Astrocyte (in vitro differentiated cells and primary cell): ENCODE measurements around the gene RASGRF1. TPM values are rescaled to one million over a fixed set of nuclear protein-coding genes. Genes with fewer than 3 reads are reported as not detected.

ENCODE experiments used
- DNase-seq: peaks from one replicate; pipeline ENCODE4 v3.0.0-alpha.2; 2010; ENCODE audit warnings: low read depth
- FAIRE-seq: peaks from 2 replicates; lab custom pipeline; 2011; peaks lifted over from hg19 to GRCh38; lab: Jason Lieb, UNC
- H2AFZ ChIP-seq: 2 replicates; pipeline ENCODE4 v1.6.0; 2012; ENCODE audit warnings: low read depth, low read length, inconsistent platforms
- H3K27ac ChIP-seq: 2 replicates; pipeline ENCODE4 v1.5.1; 2011; ENCODE audit warnings: low read depth, low read length, inconsistent platforms
- H3K27me3 ChIP-seq: 2 replicates; pipeline ENCODE4 v1.6.0; 2011; ENCODE audit warnings: low read length, inconsistent platforms; ENCODE audit not compliant: insufficient read depth
- H3K36me3 ChIP-seq: 2 replicates; pipeline ENCODE4 v1.5.1; 2011; ENCODE audit warnings: low read length, inconsistent platforms; ENCODE audit not compliant: insufficient read depth
- H3K4me1 ChIP-seq: 2 replicates; pipeline ENCODE4 v1.5.1; 2011; ENCODE audit warnings: low read length, inconsistent platforms; ENCODE audit not compliant: insufficient read depth
- H3K4me2 ChIP-seq: 2 replicates; pipeline ENCODE4 v1.6.0; 2012; ENCODE audit warnings: low read length, inconsistent platforms
- H3K4me3 ChIP-seq: 2 replicates; pipeline ENCODE4 v1.5.1; 2011; ENCODE audit warnings: low read depth, mild to moderate bottlenecking, low read length, inconsistent platforms; ENCODE audit not compliant: insufficient read depth
- H3K79me2 ChIP-seq: 2 replicates; pipeline ENCODE4 v1.6.0; 2012; ENCODE audit warnings: mild to moderate bottlenecking, low read length, inconsistent platforms; ENCODE audit not compliant: insufficient read depth
- H3K9ac ChIP-seq: 2 replicates; pipeline ENCODE4 v1.6.0; 2012; ENCODE audit warnings: mild to moderate bottlenecking, low read length, inconsistent platforms
- H3K9me3 ChIP-seq: 2 replicates; pipeline ENCODE4 v1.5.1; 2012; ENCODE audit warnings: low read depth, mild to moderate bottlenecking, low read length, inconsistent platforms; ENCODE audit not compliant: insufficient read depth
- H4K20me1 ChIP-seq: 2 replicates; pipeline ENCODE4 v1.6.0; 2012; ENCODE audit warnings: low read length, inconsistent platforms; ENCODE audit not compliant: insufficient read depth
- H3K27ac Mint-ChIP-seq: one replicate; pipeline ENCODE4 v1.8.0; 2021; ENCODE audit warnings: mild to moderate bottlenecking, mixed read lengths; ENCODE audit not compliant: unreplicated experiment
- H3K27me3 Mint-ChIP-seq: one replicate; pipeline ENCODE4 v1.8.0; 2021; ENCODE audit warnings: low read depth, mixed read lengths; ENCODE audit not compliant: unreplicated experiment
- H3K36me3 Mint-ChIP-seq: one replicate; pipeline ENCODE4 v1.8.0; 2021; ENCODE audit warnings: low read depth, mixed read lengths; ENCODE audit not compliant: unreplicated experiment
- H3K4me1 Mint-ChIP-seq: one replicate; pipeline ENCODE4 v1.8.0; 2021; ENCODE audit warnings: low read depth, mixed read lengths; ENCODE audit not compliant: unreplicated experiment
- H3K4me3 Mint-ChIP-seq: one replicate; pipeline ENCODE4 v1.8.0; 2021; ENCODE audit warnings: mild to moderate bottlenecking, moderate library complexity, mixed read lengths; ENCODE audit not compliant: unreplicated experiment
- H3K9me3 Mint-ChIP-seq: one replicate; pipeline ENCODE4 v1.8.0; 2021; ENCODE audit warnings: mild to moderate bottlenecking, mixed read lengths; ENCODE audit not compliant: unreplicated experiment
- CTCF ChIP-seq: IDR thresholded peaks from 2 replicates; pipeline ENCODE4 v1.5.1; 2011; ENCODE audit warnings: low read depth, mild to moderate bottlenecking, inconsistent platforms, low read length, moderate library complexity; ENCODE audit not compliant: insufficient read depth
- EZH2 ChIP-seq: IDR thresholded peaks from 2 replicates; pipeline ENCODE4 v1.6.1; 2012; ENCODE audit warnings: mild to moderate bottlenecking, low read length, inconsistent platforms; ENCODE audit not compliant: insufficient read depth
- total RNA-seq: library from RNA; stranded (reverse); gene quantifications from 2 replicates; pipeline ENCODE4 v1.2.1, GENCODE V29; 2021

Gene RASGRF1
- total RNA-seq, 1 donor from 2014 or later, result 1.2 TPM

GRCh38 chr15:79068790-79069189, 21.8 kb downstream of the RASGRF1 start:
- Mint-ChIP-seq H3K27me3 (peaks cover 61% of the 10 kb centered on the region), H3K4me3 (no peak overlapping the region), H3K4me1 (no peaks in the 10 kb centered on the region), H3K9me3 (peaks cover 5% of the 10 kb centered on the region), H3K36me3 (no peaks in the 10 kb centered on the region), H3K27ac (no peak overlapping the region)
- Histone ChIP-seq H2AFZ (no peak overlapping the region), H3K27me3 (peaks cover 4% of the 10 kb centered on the region), H3K9me3 (no peaks in the 10 kb centered on the region), H3K4me3 (no peak overlapping the region), H4K20me1 (no peaks in the 10 kb centered on the region), H3K4me2 (no peak overlapping the region), H3K79me2 (no peaks in the 10 kb centered on the region), H3K36me3 (no peaks in the 10 kb centered on the region), H3K9ac (no peak overlapping the region), H3K27ac (no peak overlapping the region), H3K4me1 (no peaks in the 10 kb centered on the region)
- FAIRE-seq, result no peak
- DNase-seq, result no peak
- no peak for TF ChIP-seq EZH2

- Histone ChIP-seq H3K4me2 (no peak overlapping the region), H4K20me1 (no peaks in the 10 kb centered on the region), H3K4me1 (no peaks in the 10 kb centered on the region), H3K9me3 (no peaks in the 10 kb centered on the region), H2AFZ (no peak overlapping the region), H3K79me2 (no peaks in the 10 kb centered on the region), H3K4me3 (no peak overlapping the region), H3K27ac (no peak overlapping the region), H3K27me3 (peaks cover 4% of the 10 kb centered on the region), H3K9ac (no peak overlapping the region), H3K36me3 (no peaks in the 10 kb centered on the region)
- FAIRE-seq (no peak), DNase-seq (no peak)
- Mint-ChIP-seq H3K27ac (no peak overlapping the region), H3K4me1 (no peaks in the 10 kb centered on the region), H3K4me3 (no peak overlapping the region), H3K36me3 (no peaks in the 10 kb centered on the region), H3K27me3 (peaks cover 53% of the 10 kb centered on the region), H3K9me3 (peaks cover 9% of the 10 kb centered on the region)
- TF ChIP-seq EZH2 (no peak), CTCF (no peak)
These were observed 22.6 kb downstream of the RASGRF1 start for GRCh38 chr15:79067969-79068368.

- H2AFZ ChIP-seq, result no peak overlapping the region
- H3K4me1 ChIP-seq, result no peaks in the 10 kb centered on the region
- no peaks in the 10 kb centered on the region for H3K79me2 ChIP-seq
- H3K27me3 Mint-ChIP-seq, result peaks cover 47% of the 10 kb centered on the region
- no peaks in the 10 kb centered on the region for H4K20me1 ChIP-seq
- TF ChIP-seq CTCF, result no peak
- TF ChIP-seq EZH2, result no peak
- FAIRE-seq, result no peak
- H3K36me3 Mint-ChIP-seq, result no peaks in the 10 kb centered on the region
- H3K9me3 Mint-ChIP-seq, result peaks cover 9% of the 10 kb centered on the region
- peaks cover 4% of the 10 kb centered on the region for H3K27me3 ChIP-seq
- no peak overlapping the region for H3K27ac ChIP-seq
- no peaks in the 10 kb centered on the region for H3K9me3 ChIP-seq
- DNase-seq, result no peak
- H3K4me1 Mint-ChIP-seq, result no peaks in the 10 kb centered on the region
- H3K4me3 ChIP-seq, result no peak overlapping the region
- H3K4me2 ChIP-seq, result no peak overlapping the region
- H3K9ac ChIP-seq, result no peak overlapping the region
- no peak overlapping the region for H3K27ac Mint-ChIP-seq
- no peak overlapping the region for H3K4me3 Mint-ChIP-seq
- no peaks in the 10 kb centered on the region for H3K36me3 ChIP-seq
These were observed 23.3 kb downstream of the RASGRF1 start for GRCh38 chr15:79067072-79067833.
